Right cardiac atrium (tissue), 5 donors: ENCODE measurements around the gene ELP2. TPM values are rescaled to one million over a fixed set of nuclear protein-coding genes. Genes with fewer than 3 reads are reported as not detected.
A peak's percentile ranks its signal among the peaks of the same experiment; 100 is the strongest.
"Not testable (repeated sequence)": the region's sequence is repeated elsewhere in the genome, so short reads cannot be mapped to it uniquely, and the experiment has no call there.

Source experiments
- ATAC-seq, 2 donors: fragments of 200-7000 bp; cut with Tn5 transposase; one replicate each; pipeline versions ENCODE4 v1.8.0 to v1.9.1; 2020; ENCODE audit warnings: moderate library complexity in 2 of 2, mild to moderate bottlenecking in 1 of 2
- DNase-seq, 3 donors: peaks; one replicate each; pipeline ENCODE4 v3.0.0-alpha.2; 2020
- H3K27ac ChIP-seq: one replicate; pipeline ENCODE4 v1.5.1; 2013; ENCODE audit warnings: mild to moderate bottlenecking, low read length, control low read depth, moderate library complexity
- H3K27me3 ChIP-seq: one replicate; pipeline ENCODE4 v1.6.1; 2013; ENCODE audit not compliant: control insufficient read depth, insufficient read depth
- H3K4me1 ChIP-seq: one replicate; pipeline ENCODE4 v1.6.1; 2013; ENCODE audit warnings: low read length; ENCODE audit not compliant: control insufficient read depth, insufficient read depth
- H3K4me3 ChIP-seq: one replicate; pipeline ENCODE4 v1.5.1; 2013; ENCODE audit warnings: low read length, control low read depth
- H3K9me3 ChIP-seq: one replicate; pipeline ENCODE4 v1.6.1; 2013; ENCODE audit warnings: low read length; ENCODE audit not compliant: control insufficient read depth
- WGBS: extraction: QIAGEN DNeasy Blood & Tissue Kit; methylation state at CpG from one replicate; pipeline ENCODE4 v1.1.7; 2013; 5-methylcytosine and 5-hydroxymethylcytosine counted together
- intact Hi-C, 4 donors: fragments of 100-400 bp; cut with DNase I; formaldehyde crosslinking; loops; one replicate each; pipeline versions ENCODE4 v1.11.0 to v1.14.0; 2022 to 2023
- long read RNA-seq, 4 donors: library from polyadenylated mRNA; unstranded; transcript quantifications; one replicate each; pipeline ENCODE4 v2.0.0, GENCODE V29; 2020 to 2021
- polyA plus RNA-seq: library from polyadenylated mRNA; stranded (reverse); fragments of 200-250 nt; gene quantifications from one replicate; pipeline ENCODE4 v1.2.3, GENCODE V29; 2013
- total RNA-seq, 4 donors: library from RNA; stranded (reverse); fragmentation: NEBNext Ultra II Directional; extraction: Animal tissue kit (Norgen Biotek cat#: 25700); gene quantifications; one replicate each; pipeline ENCODE4 v1.2.1, GENCODE V29; 2021
- donor health status: healthy with polysubstance abuse.
- donor health status: DM: no; HTN: yes; CAD: no.
- donor health status: DM: no; HTN: no; CAD: no.
- donor health status: DM: no; HTN: yes; CAD: no; lungs with severe emphysema.
- donor health status: DM: yes; HTN: yes; CAD: no.

ELP2 gene, protein sequence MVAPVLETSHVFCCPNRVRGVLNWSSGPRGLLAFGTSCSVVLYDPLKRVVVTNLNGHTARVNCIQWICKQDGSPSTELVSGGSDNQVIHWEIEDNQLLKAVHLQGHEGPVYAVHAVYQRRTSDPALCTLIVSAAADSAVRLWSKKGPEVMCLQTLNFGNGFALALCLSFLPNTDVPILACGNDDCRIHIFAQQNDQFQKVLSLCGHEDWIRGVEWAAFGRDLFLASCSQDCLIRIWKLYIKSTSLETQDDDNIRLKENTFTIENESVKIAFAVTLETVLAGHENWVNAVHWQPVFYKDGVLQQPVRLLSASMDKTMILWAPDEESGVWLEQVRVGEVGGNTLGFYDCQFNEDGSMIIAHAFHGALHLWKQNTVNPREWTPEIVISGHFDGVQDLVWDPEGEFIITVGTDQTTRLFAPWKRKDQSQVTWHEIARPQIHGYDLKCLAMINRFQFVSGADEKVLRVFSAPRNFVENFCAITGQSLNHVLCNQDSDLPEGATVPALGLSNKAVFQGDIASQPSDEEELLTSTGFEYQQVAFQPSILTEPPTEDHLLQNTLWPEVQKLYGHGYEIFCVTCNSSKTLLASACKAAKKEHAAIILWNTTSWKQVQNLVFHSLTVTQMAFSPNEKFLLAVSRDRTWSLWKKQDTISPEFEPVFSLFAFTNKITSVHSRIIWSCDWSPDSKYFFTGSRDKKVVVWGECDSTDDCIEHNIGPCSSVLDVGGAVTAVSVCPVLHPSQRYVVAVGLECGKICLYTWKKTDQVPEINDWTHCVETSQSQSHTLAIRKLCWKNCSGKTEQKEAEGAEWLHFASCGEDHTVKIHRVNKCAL
- 10 to 100 TPM; 48.9 to 56.6 (median 55.0) TPM for total RNA-seq
- polyA plus RNA-seq, result 31.4 TPM
- long read RNA-seq, donor 1, full-length matches to known transcripts, result 103 of 128 reads
- long read RNA-seq, donor 1, partial matches to known transcripts, result 3 of 128 reads
- long read RNA-seq, donor 1, other reads (novel, unspliced or antisense), result 22 of 128 reads
- long read RNA-seq, donor 2, full-length matches to known transcripts, result 45 of 55 reads
- long read RNA-seq, donor 2, partial matches to known transcripts, result 2 of 55 reads
- long read RNA-seq, donor 2, other reads (novel, unspliced or antisense), result 8 of 55 reads
- long read RNA-seq, donor 3, full-length matches to known transcripts, result 234 of 290 reads
- long read RNA-seq, donor 3, partial matches to known transcripts, result 10 of 290 reads
- long read RNA-seq, donor 3, other reads (novel, unspliced or antisense), result 46 of 290 reads
- long read RNA-seq, donor 4, full-length matches to known transcripts, result 47 of 62 reads
- long read RNA-seq, donor 4, partial matches to known transcripts, result 1 of 62 reads
- long read RNA-seq, donor 4, other reads (novel, unspliced or antisense), result 14 of 62 reads

DNA sequence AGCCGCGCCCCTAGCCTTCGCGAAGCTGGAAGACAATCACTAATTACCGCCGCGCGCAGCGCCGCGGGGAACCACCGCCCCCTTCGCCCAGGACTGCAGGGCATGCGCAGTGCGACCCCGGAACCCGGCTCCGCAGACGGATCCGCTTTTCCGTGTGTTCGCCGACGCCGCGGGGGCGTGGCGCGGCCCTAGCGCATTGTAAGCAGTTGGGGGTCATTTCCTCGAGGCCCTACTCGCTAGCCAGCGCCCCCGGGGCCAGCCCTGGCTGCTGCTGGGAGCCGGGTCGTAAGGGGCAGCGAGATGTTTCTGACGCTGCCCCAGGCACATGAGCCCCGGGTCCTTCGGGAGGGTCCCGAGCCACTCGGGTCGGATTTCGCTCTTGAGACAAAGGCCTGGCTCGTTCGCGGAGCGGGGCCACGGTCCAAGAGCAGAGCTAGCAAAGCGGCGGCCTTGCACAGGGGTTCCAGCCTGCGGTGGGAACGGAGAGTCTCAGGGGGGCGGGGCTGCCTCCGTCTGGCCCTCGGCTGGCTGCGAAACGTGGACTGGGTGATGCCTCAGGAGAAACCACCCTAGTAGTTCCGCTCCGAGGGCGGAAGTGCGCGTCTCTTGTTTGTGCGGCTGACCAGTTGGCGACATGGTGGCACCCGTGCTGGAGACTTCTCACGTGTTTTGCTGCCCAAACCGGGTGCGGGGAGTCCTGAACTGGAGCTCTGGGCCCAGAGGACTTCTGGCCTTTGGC, at the start of gene ELP2, which contains the start of gene SLC39A6:
TSS of gene ELP2 (plus strand) at position 600 of the 739 bp plus-strand sequence. CDS start at position 635, 35 bp downstream.
TSS of gene SLC39A6 (minus strand) at position 41 of the 739 bp plus-strand sequence. CDS start 2,333 bp downstream, outside the sequence.
- under 1% methylated on average over 69 of the region's 69 CpGs for WGBS
- Histone ChIP-seq H3K9me3 (no peaks in the 10 kb centered on the region), H3K27me3 (no peaks in the 10 kb centered on the region), H3K4me1 (peaks cover 2% of the 10 kb centered on the region), H3K27ac (peak within 1 kb of the TSS; percentile 90), H3K4me3 (peak within 1 kb of the TSS; percentile 69)
- ATAC-seq (peak; percentile 99), DNase-seq (peak; percentile 97 to 99 (median 98))
- intact Hi-C loops, result loop anchor here in 1 of 4 donors (5.0 to 10.0 kb wide), 2 partner anchors 65 to 112 kb away; partner anchors contain the start of gene RPRD1A

DNA sequence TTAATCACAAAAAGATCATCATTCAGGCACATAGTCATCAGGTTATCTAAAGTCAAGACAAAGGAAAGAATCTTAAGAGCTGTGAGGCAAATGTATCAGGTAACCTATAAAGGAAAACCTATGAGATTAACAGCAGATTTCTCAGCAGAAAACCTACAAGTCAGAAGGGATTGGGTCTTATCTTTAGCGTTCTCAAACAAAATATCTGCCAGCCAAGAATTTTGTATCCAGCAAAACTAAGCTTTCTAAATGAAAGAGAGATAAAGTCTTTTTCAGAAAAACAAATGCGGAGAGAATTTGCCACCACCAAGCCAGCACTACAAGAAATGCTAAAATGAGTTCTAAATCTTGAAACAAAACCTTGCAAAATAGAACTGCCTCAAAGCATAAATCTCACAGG, 48.6 kb upstream of the ELP2 start:
- 85% methylated on average over 2 of the region's 2 CpGs for WGBS
- not testable (repeated sequence) for H3K9me3 ChIP-seq, DNase-seq, H3K4me3 ChIP-seq, H3K4me1 ChIP-seq, H3K27me3 ChIP-seq, ATAC-seq, H3K27ac ChIP-seq
- intact Hi-C loops, result loop anchor here in 1 of 4 donors (5.0 kb wide), 1 partner anchor 36 kb away; no protein-coding TSS in a partner anchor

DNA sequence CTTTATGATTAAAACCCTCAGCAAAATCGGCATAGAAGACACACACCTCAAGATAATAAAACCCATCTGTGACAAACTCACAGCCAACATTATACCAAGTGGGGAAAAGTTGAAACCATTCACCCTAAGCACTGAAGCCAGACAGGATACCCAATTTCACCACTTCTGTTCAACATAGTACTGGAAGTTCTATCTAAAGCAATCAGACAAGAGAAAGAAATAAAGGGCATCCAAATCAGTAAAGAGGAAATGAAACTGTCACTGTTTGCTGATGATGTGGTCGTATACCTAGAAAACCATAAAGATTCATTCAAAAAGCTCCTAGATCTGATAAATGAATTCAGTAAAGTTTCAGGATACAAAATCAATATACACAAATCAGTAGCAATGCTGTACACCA, 46.0 kb upstream of the ELP2 start:
- Histone ChIP-seq H3K9me3 (no peaks in the 10 kb centered on the region), H3K27ac (no peak overlapping the region), H3K27me3 (no peaks in the 10 kb centered on the region), H3K4me1 (no peaks in the 10 kb centered on the region), H3K4me3 (no peak overlapping the region)
- DNase-seq (no peak), ATAC-seq (no peak)
- 67% methylated on average over 2 of the region's 2 CpGs for WGBS
- intact Hi-C loops, result loop anchor here in 1 of 4 donors (5.0 kb wide), 1 partner anchor 34 kb away; no protein-coding TSS in a partner anchor

DNA sequence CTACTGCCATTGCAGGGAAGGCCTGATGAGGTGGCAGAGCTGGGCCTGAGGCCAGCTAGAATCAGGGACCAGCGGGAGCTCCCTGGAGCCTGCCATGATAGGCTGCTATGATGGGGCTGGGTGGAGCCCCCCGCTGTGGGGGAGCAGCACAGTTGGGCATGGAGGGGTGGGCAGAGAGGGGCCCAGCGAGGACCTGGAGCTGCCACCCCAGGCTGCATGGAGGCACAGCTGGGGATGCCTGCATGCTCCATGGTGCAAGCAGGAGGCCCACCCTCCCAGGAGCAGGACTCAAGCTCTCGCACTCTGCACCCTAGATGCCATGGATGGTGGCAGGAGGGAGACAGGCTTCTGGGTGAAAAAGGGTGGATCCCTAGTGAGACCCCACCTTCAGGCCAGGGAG, 44.5 kb upstream of the ELP2 start:
- no peak for DNase-seq
- Histone ChIP-seq H3K27ac (no peak overlapping the region), H3K9me3 (no peaks in the 10 kb centered on the region), H3K4me3 (no peak overlapping the region), H3K27me3 (no peaks in the 10 kb centered on the region), H3K4me1 (no peaks in the 10 kb centered on the region)
- intact Hi-C loops, result no loop called here
- no peak for ATAC-seq
- WGBS, result 80% methylated on average over 4 of the region's 4 CpGs

DNA sequence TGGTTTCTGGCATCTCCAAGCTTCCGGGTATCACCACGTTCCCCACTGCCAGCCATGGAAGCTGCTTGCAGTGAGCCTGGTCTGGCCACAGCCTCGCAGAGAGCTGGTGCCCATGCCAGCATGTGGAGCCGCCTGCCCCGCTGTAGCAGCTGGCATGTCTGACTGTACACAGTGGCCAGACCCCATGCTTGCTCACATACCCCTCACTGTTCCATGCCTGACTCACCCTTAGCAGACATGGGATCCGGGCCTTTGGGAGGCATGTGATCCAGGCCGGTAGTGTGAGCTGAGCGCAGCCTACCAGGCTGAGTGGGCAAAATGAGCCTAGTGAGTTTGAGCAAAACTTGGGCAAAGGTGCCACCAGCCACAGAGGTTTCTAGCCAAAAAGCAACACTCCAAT, 43.5 kb upstream of the ELP2 start:
- 78% methylated on average over 8 of the region's 8 CpGs for WGBS
- Histone ChIP-seq H3K4me1 (no peaks in the 10 kb centered on the region), H3K9me3 (no peaks in the 10 kb centered on the region), H3K4me3 (no peak overlapping the region), H3K27ac (no peak overlapping the region), H3K27me3 (no peaks in the 10 kb centered on the region)
- intact Hi-C loops, result no loop called here
- ATAC-seq, result no peak
- DNase-seq, result no peak

DNA sequence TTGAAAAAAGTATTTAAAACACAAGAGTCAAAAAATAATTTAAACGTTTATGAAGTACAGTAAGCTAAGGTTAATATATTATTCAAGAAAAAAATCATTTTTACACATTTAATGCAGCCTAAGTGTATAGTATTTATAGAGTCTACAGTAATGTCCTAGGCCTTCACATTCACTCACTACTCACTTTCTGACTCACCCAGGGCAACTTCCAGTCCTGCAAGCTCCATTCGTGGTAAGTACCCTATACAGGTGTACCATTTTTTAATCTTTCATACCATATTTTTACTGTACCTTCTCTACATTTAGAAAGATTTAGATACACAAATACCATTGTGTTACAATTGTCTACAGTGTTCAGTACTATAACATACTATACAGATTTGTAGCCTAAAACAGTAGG, 41.4 kb upstream of the ELP2 start:
- WGBS, result 82% methylated on average over 2 of the region's 2 CpGs
- no peaks in the 10 kb centered on the region for H3K9me3 ChIP-seq

DNA sequence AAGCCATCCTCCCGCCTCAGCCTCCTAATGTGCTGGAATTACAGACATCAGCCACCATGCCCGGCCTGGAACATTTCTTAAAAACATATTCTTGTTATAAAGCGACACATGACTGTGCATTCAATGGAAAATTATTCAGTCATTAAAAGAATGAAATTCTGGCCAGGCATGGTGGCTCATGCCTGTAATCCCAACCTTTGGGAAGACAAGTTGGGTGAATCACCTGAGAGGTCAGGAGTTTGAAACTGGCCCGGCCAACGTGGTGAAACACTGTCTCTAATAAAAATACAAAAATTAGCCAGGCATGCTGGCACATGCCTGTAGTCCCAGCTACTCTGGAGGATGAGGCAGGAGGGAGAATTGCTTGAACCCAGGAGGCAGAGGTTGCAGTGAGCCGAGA, 40.7 kb upstream of the ELP2 start:
- H3K9me3 ChIP-seq, result no peaks in the 10 kb centered on the region
- DNase-seq (no peak), ATAC-seq (no peak)
- intact Hi-C loops, result no loop called here
- no peak overlapping the region for H3K4me3 ChIP-seq
- no peak overlapping the region for H3K27ac ChIP-seq
- H3K27me3 ChIP-seq, result no peaks in the 10 kb centered on the region
- H3K4me1 ChIP-seq, result no peaks in the 10 kb centered on the region
- WGBS, result 85% methylated on average over 6 of the region's 6 CpGs

More for the DNA sequence above, 41.4 kb upstream of the ELP2 start:
- Histone ChIP-seq H3K27me3 (no peaks in the 10 kb centered on the region), H3K4me1 (no peaks in the 10 kb centered on the region), H3K27ac (no peak overlapping the region), H3K4me3 (no peak overlapping the region)
- intact Hi-C loops, result no loop called here
- DNase-seq (no peak), ATAC-seq (no peak)

DNA sequence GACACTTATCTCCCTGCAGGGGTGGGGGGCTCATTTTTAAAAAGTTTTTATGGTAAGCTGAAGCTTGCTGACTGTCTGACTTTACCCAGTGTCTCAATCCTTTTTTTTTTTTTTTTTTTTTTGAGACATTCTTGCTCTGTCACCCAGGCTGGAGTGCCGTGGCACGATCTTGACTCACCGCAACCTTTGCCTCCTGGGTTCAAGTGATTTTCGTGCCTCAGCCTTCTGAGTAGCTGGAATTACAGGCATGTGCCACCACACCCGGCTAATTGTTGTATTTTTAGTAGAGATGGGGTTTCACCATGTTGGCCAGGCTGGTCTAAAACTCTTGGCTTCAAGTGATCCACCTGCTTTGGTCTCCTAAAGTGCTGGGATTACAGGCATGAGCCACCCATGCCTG, 37.6 kb upstream of the ELP2 start:
- H3K4me3 ChIP-seq, intact Hi-C loops, H3K27me3 ChIP-seq, ATAC-seq, DNase-seq, H3K4me1 ChIP-seq, H3K27ac ChIP-seq, H3K9me3 ChIP-seq: not testable (repeated sequence)
- 70% methylated on average over 5 of the region's 5 CpGs for WGBS

DNA sequence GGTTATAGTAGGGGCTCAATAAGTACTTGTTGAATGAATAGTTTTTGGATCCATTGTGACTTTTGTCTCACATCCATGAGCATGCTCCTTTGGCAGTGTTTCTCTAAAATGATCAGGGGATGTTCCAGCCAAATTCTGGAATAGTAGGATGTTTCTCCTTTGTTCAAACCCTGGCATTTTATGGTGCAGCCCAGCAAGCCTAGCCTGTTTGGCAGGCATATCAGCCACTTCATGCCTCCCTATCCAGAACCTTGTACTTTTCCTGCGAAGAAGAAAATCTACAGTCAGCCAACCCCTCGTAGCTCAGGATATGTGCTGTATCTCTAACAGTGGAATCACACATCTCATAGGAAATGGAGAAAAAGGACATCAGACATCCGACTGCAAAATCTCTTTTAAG, 35.3 kb upstream of the ELP2 start:
- Histone ChIP-seq H3K9me3 (no peaks in the 10 kb centered on the region), H3K27ac (no peak overlapping the region), H3K4me1 (no peaks in the 10 kb centered on the region), H3K27me3 (no peaks in the 10 kb centered on the region), H3K4me3 (no peak overlapping the region)
- intact Hi-C loops, result loop anchor here in 1 of 4 donors (2.0 kb wide), 1 partner anchor 190 kb away; no protein-coding TSS in a partner anchor
- 56% methylated on average over 3 of the region's 3 CpGs for WGBS
- ATAC-seq (no peak), DNase-seq (no peak)
